ENCODE data around the gene ST7L. TPM values are rescaled to one million over a fixed set of nuclear protein-coding genes. Genes with fewer than 3 reads are reported as not detected.

The ST7L gene
- total and polyA plus RNA-seq, 9 of the 15 experiments (the other 6 are each of a cell fraction or from before 2014, with no cell fraction given) = 9.0 to 32.5 (median 26.6) TPM

GRCh38 chr1:112575154-112575804 is 43.7 kb downstream of the ST7L start (continued):
- no peak for TF ChIP-seq ZNF217 (CRISPR knock-in tag; IDR thresholded peaks at IDR 0.05)
- TF ChIP-seq HEY1 (CRISPR knock-in tag; IDR thresholded peaks at IDR 0.05; ENCODE audit: borderline replicate concordance) = no peak
- TF ChIP-seq ADNP (tag; IDR thresholded peaks at IDR 0.05) = no peak
- no peak for TF ChIP-seq ZBTB26 (CRISPR knock-in tag; IDR thresholded peaks at IDR 0.05)
- no peak for TF ChIP-seq HMGN3 (IDR thresholded peaks at IDR 0.05; ENCODE audit: borderline replicate concordance, extremely low read depth, insufficient read length, low read depth, low read length)
- TF ChIP-seq KDM4B (IDR thresholded peaks at IDR 0.05; ENCODE audit: borderline replicate concordance in 2 of 2, low read depth in 1 of 2) = no peak
- no peak for TF ChIP-seq RBM14 (IDR thresholded peaks at IDR 0.05; ENCODE audit: borderline replicate concordance, insufficient read depth, low read depth, low read length)
- no peak for TF ChIP-seq CEBPB (tag; IDR thresholded peaks at IDR 0.05)
- no peak for TF ChIP-seq MXI1 (IDR thresholded peaks at IDR 0.05; ENCODE audit: low read depth, low read length)
- TF ChIP-seq COPS2 (conservative IDR thresholded peaks at IDR 0.05) = no peak
- no peak for TF ChIP-seq PTBP1 (IDR thresholded peaks at IDR 0.05; ENCODE audit: low read depth, low read length)
- no peak for TF ChIP-seq NELFE (IDR thresholded peaks at IDR 0.05; ENCODE audit: insufficient read depth, insufficient read length)
- no peak for TF ChIP-seq FOXK2 (conservative IDR thresholded peaks at IDR 0.05 in 1 of 2, IDR thresholded peaks at IDR 0.05 in 1 of 2; ENCODE audit: low read depth in 2 of 2)
- TF ChIP-seq ZNF699 (CRISPR knock-in tag; IDR thresholded peaks at IDR 0.05; ENCODE audit: insufficient replicate concordance) = no peak
- TF ChIP-seq ZNF184 (CRISPR knock-in tag; IDR thresholded peaks at IDR 0.05) = no peak
- TF ChIP-seq SOX6 (IDR thresholded peaks at IDR 0.05) = peak; percentile 84
- no peak for TF ChIP-seq ZNF124 (CRISPR knock-in tag; IDR thresholded peaks at IDR 0.05)
- no peak for TF ChIP-seq ZNF408 (CRISPR knock-in tag; IDR thresholded peaks at IDR 0.05; ENCODE audit: low read depth)
- no peak for TF ChIP-seq KAT2B (IDR thresholded peaks at IDR 0.05; ENCODE audit: low read depth, low read length)
- TF ChIP-seq BRCA1 (IDR thresholded peaks at IDR 0.05) = no peak
- no peak for TF ChIP-seq BRCA1 (CRISPR knock-in tag; IDR thresholded peaks at IDR 0.05)
- no peak for TF ChIP-seq ZNF431 (CRISPR knock-in tag; IDR thresholded peaks at IDR 0.05)
- TF ChIP-seq IRF1 (CRISPR knock-in tag; IDR thresholded peaks at IDR 0.05; ENCODE audit: borderline replicate concordance) = no peak
- TF ChIP-seq VEZF1 (CRISPR knock-in tag; IDR thresholded peaks at IDR 0.05) = 0 out of 2 replicates have a peak, but pooled peaks have one; percentile 15
- TF ChIP-seq RBM22 (IDR thresholded peaks at IDR 0.05; ENCODE audit: low read depth, low read length, poor library complexity, severe bottlenecking) = no peak
- TF ChIP-seq EHMT2 (IDR thresholded peaks at IDR 0.05) = peak; percentile 52; the same call in 1 of the 2 replicates
- 0 out of 2 replicates have a peak, but pooled peaks have one; percentile 3 for TF ChIP-seq NCOR1 (IDR thresholded peaks at IDR 0.05)

Measured in K562 (cell line).